GM18861 (cell line): ENCODE results near the gene MRPL38.
"Not testable (repeated sequence)": the region's sequence is repeated elsewhere in the genome, so short reads cannot be mapped to it uniquely, and the experiment has no call there.

Experiments
- ATAC-seq: cut with Tn5 transposase; IDR thresholded peaks from one replicate; pipeline ENCODE4 v1.9.1; 2021; ENCODE audit not compliant: unreplicated experiment

MRPL38 gene

DNA sequence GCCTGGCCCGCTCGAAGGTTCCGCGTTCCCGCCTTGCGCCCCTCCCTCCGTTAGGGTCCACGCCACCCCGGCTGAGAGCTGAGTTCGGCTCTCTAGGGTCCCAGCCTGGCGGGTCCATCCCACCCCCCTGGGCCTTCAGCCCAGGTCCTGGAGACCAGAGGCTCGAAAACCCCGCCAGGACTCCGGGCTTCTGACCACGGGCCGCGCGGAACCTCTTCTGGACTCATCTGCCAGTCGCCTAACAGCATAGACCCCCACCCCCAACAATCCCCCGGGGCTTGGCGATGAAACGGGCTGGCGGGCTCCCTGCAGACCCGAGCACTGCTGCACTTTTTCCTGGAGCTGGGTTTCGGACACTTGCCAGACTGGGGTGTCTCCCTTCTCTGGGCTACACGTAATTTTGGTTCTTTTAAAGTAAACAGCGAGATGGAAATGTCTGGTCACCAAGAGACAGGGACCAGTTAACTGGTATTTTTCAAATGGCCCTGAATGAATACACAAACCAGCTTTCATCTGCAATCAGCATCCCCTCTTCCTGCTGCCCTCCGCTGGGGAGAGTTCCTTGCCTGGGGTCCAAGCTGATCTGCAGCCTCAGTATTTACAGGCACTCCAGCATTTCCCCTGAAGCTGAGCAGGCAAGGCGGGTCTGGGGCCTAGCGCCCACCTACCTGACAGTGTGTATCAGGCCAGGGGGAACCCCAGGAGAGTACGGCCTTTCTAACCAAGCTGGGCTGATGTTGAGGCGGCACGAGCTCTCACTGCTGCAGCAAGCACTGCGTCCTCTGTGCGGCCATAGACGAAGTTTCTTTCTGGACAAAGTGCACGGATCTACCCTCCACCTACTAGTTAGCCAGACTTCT lies 7.3 kb downstream of the MRPL38 start:
- ATAC-seq: no peak

DNA sequence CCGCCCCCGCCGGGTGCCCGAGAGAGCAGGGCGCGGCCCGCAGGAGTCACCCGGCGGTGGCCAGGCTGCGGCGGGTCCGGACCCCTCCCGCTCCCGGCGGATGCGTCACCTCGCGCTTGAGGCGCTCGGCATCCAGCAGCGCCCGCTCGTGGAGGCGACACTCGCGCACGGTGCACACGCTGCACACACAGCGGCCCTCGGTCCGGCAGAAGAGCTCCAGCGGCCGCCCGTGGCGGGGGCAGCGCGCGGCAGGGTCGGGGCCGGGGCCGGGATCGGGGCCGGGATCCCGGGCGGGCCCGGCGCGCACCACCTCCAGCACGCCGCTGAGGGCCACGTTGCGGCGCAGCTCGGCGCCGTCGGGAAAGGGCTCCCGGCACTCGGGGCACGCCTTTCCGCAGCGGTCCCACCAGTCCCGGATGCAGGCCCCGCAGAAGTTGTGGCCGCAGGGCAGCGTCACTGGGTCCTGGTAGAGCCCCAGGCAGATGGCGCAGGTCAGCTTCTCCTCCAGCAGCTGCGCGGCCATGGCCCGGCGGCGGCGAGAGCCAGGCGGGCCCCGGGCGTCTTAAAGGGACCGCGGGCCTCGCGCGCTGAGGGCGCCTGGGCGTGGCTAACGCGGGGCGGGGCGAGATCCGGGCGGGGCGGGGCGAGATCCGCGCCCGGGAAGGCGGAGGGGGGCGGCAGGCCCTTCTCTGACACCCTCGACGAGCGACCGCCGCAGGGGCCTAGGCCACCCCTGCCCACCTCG lies 8.1 kb downstream of the MRPL38 start, which contains the start of gene TRIM65:
Gene TRIM65 (minus strand): TSS at position 537 of the 745 bp plus-strand sequence. CDS start 14 bp downstream, at position 523.
- ATAC-seq: peak; percentile 47

DNA sequence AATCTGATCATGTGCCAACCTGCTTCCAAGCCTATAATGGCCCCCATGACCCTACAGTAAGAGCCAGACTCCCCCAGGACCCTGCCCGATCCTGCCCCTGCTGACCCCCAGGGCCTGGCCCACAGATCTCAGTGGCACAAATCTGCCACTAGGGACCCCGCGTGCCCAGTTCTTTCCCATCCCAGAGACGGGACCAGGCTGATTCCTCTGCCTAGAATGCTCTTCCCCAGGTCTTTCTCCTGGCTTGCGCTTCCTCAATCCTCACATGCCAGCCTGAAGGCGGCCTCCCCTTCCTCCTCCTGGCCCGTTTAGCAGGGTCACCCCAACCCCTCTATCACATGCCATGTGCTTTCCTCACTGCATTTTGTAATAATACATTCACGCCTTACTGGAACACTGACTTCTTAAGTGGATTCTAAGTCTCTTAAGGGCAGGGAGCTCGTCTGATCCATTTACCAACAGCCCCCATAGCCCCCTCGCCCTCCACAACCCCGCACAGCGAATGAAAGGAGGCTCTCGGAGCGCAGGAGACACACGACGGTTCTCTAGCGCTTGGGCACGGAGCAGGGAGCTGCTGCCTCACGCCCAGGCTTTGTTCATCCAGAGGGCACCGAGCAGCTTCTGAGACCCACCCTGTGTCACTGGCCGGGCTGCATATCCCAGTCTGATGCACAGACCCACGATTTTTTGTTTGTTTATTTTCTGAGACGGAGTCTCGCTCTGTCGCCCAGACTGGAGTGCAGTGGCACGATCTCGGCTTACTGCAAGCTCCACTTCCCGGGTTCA lies 9.1 kb downstream of the MRPL38 start:
- ATAC-seq: no peak

DNA sequence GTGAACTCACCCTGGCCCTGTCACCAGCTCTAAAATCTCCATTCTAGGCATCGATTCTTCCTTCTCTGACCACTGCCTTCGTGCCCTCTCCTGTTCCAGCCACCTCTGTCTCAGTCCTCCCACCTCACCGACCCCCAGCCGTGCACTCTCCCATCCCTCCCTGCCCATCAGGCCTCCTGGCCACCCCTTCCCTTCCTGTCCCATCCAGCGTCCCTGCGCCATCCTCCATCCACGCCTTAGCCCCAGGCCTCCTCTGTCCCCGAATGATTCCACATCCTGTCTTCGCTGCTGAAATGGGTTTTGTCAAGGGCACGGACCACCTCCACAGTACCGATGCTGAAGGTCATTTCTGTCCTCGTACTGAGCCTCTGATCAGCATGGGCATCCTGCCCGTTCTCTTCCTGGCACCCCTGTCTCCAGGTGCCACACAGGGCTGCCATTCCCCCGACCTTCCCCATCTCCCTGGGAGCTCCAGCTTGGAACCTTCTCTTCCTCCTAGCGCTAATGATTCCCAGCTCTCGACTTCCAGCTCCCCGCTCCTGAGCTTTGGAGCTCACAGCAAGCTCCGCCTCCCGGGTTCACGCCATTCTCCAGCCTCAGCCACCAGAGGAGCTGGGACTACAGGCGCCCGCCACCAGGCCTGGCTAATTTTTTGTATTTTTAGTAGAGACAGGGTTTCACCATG lies 10.5 kb downstream of the MRPL38 start:
- no peak for ATAC-seq

DNA sequence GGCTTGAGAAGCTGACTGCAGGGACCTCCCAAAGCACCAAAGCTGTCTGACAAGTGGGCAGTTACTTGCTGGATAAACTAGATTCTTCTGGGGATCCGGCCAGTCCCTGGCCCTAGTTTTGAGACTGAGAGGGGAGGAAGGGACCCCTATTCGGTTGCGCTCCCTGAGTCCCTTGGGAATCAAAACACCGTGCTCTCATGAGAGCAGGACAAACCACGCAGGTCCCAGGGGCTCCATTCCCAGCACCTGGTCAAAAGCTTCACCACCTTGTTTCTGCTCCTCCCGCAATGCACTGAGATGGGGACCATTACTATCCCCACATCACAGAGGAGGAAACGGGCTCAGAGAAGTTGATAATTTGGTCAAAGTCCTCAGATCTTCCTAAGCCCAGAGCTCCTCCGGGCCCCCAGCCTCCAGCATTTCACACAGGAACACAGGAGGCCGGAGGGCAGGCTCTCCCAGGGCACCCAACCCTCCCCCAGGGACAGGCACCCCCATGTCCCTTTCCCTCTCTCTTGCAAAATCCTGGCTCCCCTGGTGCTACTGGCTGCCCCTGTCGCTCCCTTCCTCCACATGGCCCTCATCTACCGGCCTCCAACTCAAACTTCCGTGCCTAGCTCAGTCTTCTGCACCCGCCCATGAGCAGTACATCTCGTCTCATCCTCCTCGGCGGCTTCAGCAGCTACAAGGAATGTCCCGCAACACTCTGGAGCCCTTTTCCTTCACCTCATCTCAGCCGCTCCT lies 11.2 kb downstream of the MRPL38 start:
- no peak for ATAC-seq

DNA sequence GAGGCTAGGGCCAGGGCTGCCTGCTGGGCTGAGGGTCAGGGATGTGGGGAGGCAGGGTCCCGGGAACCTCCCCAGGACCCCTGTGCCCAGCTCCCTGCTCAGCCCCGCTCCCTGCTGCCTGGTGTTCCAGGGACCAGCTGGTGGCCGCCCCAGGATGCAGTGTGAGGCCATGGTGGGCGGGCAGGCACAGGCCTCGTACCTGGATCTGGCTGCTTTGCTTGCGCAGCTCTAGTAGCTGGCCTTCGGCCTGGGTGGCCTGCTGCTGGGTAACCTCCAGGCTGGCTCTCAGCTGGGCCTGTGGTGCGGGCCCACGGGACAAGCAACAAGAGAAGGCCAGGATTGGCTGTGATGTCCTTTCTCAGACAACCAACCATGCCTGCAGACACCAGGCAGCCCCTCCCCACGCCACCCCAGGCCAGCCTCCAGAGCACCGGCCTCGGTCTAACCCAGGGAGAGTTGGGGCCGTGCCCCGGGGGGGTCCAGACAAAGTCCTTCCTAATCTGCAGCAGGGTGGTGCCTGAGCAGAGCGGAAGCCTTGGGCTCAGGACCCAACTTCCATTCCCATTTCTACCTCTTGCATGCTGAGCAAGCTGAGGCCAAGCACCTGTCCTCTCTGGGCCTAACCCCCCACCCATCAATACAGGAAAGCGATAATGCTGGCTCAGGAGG lies 12.0 kb downstream of the MRPL38 start:
- no peak for ATAC-seq

DNA sequence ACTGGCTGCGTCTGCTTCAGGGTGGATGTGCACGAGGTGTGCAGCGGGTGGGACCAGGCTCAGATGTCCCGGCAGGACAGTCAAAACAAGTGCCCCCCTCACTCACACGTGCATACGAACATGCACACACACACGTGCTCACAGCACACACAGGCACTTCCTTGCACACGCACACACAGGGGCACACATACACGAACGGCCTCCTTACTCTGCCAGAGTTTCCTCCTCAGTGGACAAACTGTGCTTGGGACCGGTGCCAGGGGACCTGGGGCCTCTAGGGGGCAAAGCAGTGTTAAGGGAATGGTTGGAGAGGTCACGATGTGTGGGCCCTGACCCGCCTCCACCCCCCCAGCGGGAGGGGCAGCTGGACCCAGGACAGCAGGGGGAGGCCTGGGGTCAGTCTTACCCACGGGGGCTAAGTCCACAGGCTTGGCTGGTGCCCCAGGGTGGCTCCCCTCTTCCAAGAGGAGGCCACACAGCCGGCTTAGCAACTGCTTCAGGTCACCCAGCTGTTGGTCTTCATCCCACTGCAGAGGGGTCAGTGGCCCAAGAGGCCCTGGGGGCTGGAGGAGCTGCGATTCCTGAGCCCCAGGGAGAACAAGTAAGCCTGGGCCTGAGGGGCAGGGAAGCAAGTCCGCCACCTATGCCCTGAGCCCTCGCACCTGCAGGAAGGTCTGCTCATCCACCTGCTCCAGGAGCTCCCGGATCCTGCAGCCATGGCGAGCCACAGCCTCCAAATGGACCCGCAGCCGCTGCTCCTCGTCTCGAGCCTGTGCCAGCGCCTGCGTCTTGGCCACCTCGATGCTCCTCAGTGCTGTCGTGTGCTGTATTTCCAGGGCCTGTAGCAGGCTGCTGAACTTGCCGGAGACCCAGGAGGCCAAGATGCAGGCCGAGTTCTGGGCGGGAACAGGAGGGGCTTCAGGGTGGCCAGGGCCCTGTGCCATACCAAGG lies 12.8 kb downstream of the MRPL38 start:
- no peak for ATAC-seq

DNA sequence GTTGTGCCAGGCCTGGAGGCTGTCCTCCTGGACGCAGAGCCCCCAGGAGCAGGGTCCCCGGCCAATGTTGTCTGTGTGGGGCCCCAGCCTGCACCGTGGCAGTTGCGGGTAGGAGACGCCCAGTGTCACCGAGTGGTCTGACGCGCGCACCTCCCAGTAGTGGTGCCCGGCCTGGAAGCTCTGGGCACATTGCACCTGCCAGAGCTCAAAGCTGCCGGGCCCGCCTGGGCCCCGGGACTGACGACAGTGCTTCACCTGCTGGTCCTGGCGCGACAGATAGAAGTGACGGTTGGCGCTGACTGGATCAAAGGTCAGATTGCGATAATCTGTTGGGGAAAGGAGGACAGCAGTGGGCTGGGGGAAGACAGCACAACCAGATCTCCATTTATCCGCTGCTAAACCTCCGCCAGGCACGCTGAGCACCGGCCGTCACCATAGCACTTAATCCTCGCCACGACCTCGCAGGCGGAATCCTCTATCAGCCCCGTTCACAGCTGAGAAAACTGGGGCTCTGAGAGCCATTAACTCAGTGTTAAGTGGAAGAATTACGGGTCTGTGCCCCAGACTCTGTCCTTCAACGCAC lies 13.6 kb downstream of the MRPL38 start:
- no peak for ATAC-seq

DNA sequence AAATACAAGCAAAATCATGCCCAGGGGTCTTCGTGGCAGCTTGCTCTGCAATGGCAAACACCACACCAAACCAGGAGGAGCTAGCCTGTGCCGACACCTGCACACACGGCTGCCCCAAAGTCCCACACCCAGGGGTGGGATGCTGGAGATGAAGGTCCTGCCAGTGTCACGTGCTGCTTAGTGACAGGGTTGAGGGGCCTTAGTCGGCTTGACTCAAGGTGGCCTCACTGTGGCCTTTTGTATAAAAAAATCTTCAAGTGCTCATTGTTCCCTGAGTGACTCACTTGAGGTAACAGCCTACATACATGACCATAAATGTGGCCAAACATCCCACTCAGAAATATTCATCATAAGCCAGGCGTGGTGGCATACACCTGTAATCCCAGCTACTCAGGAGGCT lies 15.2 kb downstream of the MRPL38 start:
- ATAC-seq: no peak

DNA sequence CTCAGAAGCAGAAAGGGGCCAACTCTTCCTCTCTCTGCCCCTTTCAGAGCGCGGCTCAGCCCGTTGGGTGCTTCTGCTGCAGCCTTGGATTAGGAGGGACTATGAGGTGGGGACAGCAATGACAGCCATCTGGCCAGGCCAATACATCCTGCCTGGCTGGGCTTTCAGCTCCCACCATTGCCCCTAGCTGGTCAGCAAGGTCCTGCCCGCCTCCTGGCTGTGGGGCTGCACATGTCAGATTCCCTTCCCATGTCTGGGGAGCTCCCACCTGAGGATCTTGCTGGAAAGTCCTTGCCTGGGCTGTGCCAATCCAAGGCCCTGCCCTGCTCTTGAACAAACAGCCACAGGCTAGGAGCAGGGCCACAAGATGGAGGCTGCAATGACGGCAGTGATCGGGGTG lies 16.2 kb downstream of the MRPL38 start:
- ATAC-seq: no peak

DNA sequence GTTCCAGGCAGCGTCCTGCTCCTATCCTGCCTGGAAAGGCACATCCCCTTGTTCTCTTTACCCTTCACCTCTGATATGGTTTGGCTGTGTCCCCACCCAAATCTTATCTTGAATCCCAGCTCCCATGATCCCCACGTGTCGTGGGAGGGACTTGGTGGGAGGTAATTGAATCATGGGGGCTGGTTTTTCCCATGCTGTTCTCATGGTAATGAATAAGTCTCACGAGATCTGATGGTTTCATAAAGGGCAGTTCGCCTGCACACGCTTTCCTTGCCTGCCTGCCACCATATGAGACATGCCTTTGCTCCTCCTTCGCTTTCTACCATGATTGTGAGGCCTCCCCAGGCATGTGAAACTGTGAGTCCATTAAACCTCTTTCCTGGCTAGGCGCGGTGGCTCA lies 18.8 kb downstream of the MRPL38 start:
- not testable (repeated sequence) for ATAC-seq

DNA sequence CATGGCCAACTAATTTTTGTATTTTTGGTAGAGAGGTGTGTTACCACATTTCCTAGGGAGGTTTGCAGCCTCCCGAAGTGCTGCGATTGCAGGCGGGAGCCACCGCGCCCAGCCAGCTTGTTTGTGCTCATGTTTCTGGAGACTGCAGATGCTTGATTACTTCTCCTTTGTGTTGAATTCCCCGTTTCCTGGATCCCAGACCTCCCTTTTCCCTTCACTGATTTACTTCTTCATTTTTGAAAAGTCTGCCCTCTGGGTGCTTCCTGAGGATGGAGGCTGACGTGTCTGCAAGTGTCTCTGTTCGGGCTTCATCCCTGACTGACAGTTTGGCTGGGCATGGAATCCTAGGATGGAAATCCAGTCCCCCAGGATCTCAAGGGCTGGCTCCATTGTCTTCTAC lies 19.3 kb downstream of the MRPL38 start:
- ATAC-seq: no peak

DNA sequence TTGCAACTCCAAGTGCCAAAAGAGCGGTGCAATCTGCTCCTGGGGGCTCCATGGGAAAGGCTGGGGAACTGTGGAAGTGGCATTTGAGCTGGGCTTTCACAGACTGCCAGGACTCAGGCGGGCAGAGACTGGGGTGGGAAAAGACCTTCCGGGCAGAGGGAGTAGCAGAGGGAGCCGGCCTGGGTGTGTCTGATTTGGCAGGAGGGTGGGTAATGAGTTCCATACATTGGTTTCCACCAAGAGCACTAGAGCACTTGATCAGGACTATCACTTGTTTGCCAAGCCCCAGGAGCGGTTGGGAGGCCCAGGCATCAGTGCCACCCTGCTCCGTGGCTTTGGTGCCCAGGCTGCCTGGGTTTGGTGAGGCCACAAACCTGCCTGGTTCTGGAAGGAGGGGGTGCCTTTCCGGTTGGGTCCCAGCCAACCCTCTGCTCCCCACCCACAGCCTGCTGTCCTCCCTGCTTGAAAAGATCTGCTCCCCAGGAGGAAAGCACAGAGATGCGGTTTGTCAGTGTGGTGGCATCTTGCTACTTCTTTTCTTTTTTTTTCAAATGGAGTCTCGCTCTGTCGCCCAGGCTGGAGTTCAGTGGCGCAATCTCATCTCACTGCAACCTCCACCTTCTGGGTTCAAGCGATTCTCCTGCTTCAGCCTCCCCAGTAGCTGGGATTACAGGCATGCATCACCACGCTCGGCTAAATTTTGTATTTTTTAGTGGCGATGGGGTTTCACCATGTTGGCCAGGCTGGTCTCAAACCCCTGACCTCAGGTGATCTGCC lies 22.8 kb downstream of the MRPL38 start:
- no peak for ATAC-seq

DNA sequence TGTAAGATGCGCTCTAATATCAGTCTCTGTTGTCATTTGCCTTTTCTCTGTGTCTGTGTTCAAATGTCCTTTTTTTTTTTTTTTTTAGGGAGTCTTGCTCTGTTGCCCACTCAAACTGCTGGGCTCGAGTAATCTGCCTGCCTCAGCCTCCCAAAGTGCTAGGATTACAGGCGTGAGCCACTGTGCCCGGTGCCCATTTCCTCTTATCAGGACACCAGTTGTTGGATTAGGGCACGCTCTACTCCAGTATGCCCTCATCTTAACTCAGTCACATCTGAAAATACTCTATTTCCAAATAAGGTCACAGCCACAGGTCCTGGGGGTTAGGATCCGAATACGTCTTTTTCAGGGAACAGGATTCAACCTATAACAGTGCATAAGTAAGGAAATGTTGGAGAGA lies 24.4 kb downstream of the MRPL38 start:
- no peak for ATAC-seq

DNA sequence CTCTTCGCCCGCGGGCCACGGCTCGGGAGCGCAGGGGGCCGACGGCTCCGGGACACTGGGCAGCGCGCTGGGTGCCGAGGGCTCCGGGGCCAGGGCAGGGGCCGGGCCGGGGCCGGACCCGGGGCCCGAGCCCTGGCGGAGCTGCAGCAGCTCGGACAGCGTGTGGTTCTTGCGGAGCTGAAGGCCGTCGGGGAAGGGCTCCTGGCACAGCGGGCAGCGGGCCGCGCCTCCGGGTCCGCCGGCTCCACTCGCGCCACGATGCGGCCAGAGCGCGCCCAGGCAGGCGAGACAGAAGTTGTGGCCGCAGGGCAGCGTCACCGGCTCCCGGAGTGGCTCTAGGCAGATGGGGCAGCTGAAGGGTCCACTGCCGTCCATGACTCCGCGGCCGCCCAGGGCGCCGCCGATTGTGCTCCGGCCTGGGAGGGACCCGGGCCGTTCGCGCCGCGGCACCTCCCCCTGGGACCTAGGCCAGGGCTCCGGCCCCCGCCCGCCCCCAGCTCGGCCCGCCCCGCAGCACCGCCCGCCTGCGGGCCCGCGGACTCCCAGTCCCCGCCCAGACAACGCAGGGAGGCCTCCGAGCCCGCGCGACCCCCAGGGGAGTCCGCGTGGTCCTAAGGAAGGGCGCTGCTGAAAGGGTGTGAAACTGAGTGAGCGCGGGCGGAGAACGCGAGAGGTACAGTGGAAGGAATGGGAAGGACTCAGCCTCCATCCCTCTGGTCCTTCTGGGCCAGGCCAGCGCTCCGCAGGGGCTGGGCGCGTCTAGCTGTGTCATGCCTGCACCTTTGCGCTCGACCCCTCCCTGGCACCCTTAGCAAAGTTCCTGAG lies 26.3 kb downstream of the MRPL38 start, which contains the start of gene TRIM47:
Gene TRIM47 (minus strand): TSS at position 408 of the 825 bp plus-strand sequence. CDS start 33 bp downstream, at position 375.
- no peak for ATAC-seq

DNA sequence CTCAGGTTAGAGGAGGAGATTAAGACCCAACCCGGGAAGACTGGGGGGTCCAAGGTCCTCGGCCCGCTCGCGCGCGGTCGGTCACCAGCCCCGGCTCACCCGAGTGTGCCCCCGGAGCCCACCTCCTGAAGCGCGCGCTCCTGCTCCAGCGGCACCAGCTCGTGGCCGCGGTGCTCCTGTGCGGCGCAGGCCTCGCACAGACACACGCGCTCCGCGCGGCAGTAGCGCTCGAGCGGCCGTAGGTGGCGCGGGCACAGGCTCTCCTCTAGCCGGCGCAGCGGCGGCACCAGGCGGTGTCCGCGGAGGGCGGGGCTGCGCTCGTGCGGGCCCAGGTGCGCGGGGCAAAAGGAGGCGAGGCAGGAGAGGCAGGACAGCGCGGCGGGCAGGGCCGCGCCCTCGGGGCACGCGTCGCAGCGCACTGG lies 26.9 kb downstream of the MRPL38 start:
- peak; percentile 46 for ATAC-seq
